IMR-90 (cell line): ENCODE data around the gene RGL4. TPM values are rescaled to one million over a fixed set of nuclear protein-coding genes. Genes with fewer than 3 reads are reported as not detected.

ENCODE experiments used
- ATAC-seq: fragments of 200-7000 bp; cut with Tn5 transposase; 2 replicates; pipeline ENCODE4 v1.9.1; 2020; ENCODE audit warnings: low read depth, mild to moderate bottlenecking, moderate library complexity
- BruUV-seq: library from RNA; stranded (reverse); fragments of 400-500 nt; replicated peaks from 2 replicates; lab custom pipeline; 2021; lab: Mats Ljungman, UMichigan
- CTCF ChIA-PET: fragments of 300-600 bp; formaldehyde crosslinking; extraction: SDS; loops from one replicate; lab custom pipeline; 2021; ENCODE audit warnings: antibody characterized with exemption; lab: Yijun Ruan, JAX
- POLR2A ChIA-PET: fragments of 300-600 bp; sonication (Branson Sonifier 250); formaldehyde crosslinking; loops from one replicate; lab custom pipeline; 2022; ENCODE audit warnings: antibody characterized with exemption; ENCODE audit not compliant: unreplicated experiment; lab: Charles Lee
- DNase-seq: peaks from one replicate; pipeline ENCODE4 v3.0.0; 2013
- H2AFZ ChIP-seq: replicated peaks from 2 replicates; pipeline ENCODE3; 2013; ENCODE audit warnings: low read length, mild to moderate bottlenecking; ENCODE audit not compliant: poor library complexity
- H2AK5ac ChIP-seq: 2 replicates; pipeline ENCODE4 v1.6.1; 2013; ENCODE audit warnings: low read depth, low read length, inconsistent platforms
- H2AK9ac ChIP-seq: replicated peaks from 2 replicates; pipeline ENCODE3; 2013; ENCODE audit warnings: mild to moderate bottlenecking, low read depth, low read length, moderate library complexity; ENCODE audit not compliant: poor library complexity
- H2BK120ac ChIP-seq: 2 replicates; pipeline ENCODE4 v1.6.1; 2013; ENCODE audit warnings: low read depth, low read length, inconsistent platforms
- H2BK15ac ChIP-seq: 3 replicates; pipeline ENCODE4 v1.6.1; 2013; ENCODE audit warnings: low read depth, low read length, inconsistent platforms
- H2BK20ac ChIP-seq: 2 replicates; pipeline ENCODE4 v1.6.1; 2013; ENCODE audit warnings: low read depth, mild to moderate bottlenecking, inconsistent platforms, low read length, moderate library complexity
- H2BK5ac ChIP-seq: 2 replicates; pipeline ENCODE4 v1.6.1; 2013; ENCODE audit warnings: mild to moderate bottlenecking, low read depth, low read length, inconsistent platforms; ENCODE audit not compliant: poor library complexity, severe bottlenecking
- H3K14ac ChIP-seq: replicated peaks from 2 replicates; pipeline ENCODE4 v1.6.1; 2013; ENCODE audit warnings: low read depth, low read length, inconsistent platforms
- H3K18ac ChIP-seq: 2 replicates; pipeline ENCODE4 v1.6.1; 2013; ENCODE audit warnings: low read depth, low read length, control low read depth
- H3K23ac ChIP-seq: 2 replicates; pipeline ENCODE4 v1.6.1; 2013; ENCODE audit warnings: low read depth, low read length, inconsistent platforms
- H3K27ac ChIP-seq: 2 replicates; pipeline ENCODE4 v1.5.1; 2013; ENCODE audit warnings: mild to moderate bottlenecking, control low read depth, low read length; ENCODE audit not compliant: insufficient read depth
- H3K27me3 ChIP-seq: 2 replicates; pipeline ENCODE4 v1.6.1; 2013; ENCODE audit warnings: low read length; ENCODE audit not compliant: control insufficient read depth, insufficient read depth
- H3K36me3 ChIP-seq: 2 replicates; pipeline ENCODE4 v1.6.1; 2013; ENCODE audit warnings: low read length, mixed read lengths; ENCODE audit not compliant: control insufficient read depth, insufficient read depth
- H3K4ac ChIP-seq: 2 replicates; pipeline ENCODE4 v1.6.1; 2013; ENCODE audit warnings: low read depth, low read length, inconsistent platforms
- H3K4me1 ChIP-seq: 2 replicates; pipeline ENCODE4 v1.6.1; 2013; ENCODE audit warnings: low read length, mixed read lengths; ENCODE audit not compliant: control insufficient read depth, insufficient read depth
- H3K4me2 ChIP-seq: 2 replicates; pipeline ENCODE4 v1.6.1; 2013; ENCODE audit warnings: low read depth, mild to moderate bottlenecking, control low read depth, low read length, moderate library complexity
- H3K4me3 ChIP-seq: 2 replicates; pipeline ENCODE4 v1.5.1; 2013; ENCODE audit warnings: low read depth, mild to moderate bottlenecking, control low read depth, low read length, moderate library complexity; ENCODE audit not compliant: insufficient read depth
- H3K56ac ChIP-seq: 2 replicates; pipeline ENCODE4 v1.6.1; 2013; ENCODE audit warnings: low read length, inconsistent platforms; ENCODE audit not compliant: insufficient read depth; ENCODE audit errors: extremely low read depth
- H3K79me1 ChIP-seq, 2 experiments: 2 replicates each; pipeline ENCODE4 v1.6.1; 2013; ENCODE audit warnings: low read length in 2 of 2, inconsistent platforms in 1 of 2, low read depth in 1 of 2
- H3K9ac ChIP-seq: 2 replicates; pipeline ENCODE4 v1.6.1; 2013; ENCODE audit warnings: low read depth, low read length, control low read depth
- H3K9me1 ChIP-seq: 2 replicates; pipeline ENCODE4 v1.6.1; 2013; ENCODE audit warnings: low read length, inconsistent platforms; ENCODE audit not compliant: insufficient read depth
- H3K9me3 ChIP-seq: 2 replicates; pipeline ENCODE4 v1.6.1; 2013; ENCODE audit warnings: low read length; ENCODE audit not compliant: control insufficient read depth, insufficient read depth
- H4K20me1 ChIP-seq: 2 replicates; pipeline ENCODE4 v1.6.1; 2013; ENCODE audit warnings: low read length, inconsistent platforms; ENCODE audit not compliant: insufficient read depth
- H4K5ac ChIP-seq: 2 replicates; pipeline ENCODE4 v1.6.1; 2013; ENCODE audit warnings: mild to moderate bottlenecking, low read depth, low read length, control low read depth
- H4K8ac ChIP-seq, 2 experiments: 2 replicates each; pipeline ENCODE4 v1.6.1; 2013; ENCODE audit warnings: low read depth in 2 of 2, low read length in 2 of 2, control low read depth in 1 of 2, inconsistent platforms in 1 of 2
- H4K91ac ChIP-seq: 2 replicates; pipeline ENCODE4 v1.6.1; 2013; ENCODE audit warnings: low read depth, low read length, inconsistent platforms; ENCODE audit not compliant: insufficient read depth
- BHLHE40 ChIP-seq: fragments of 150-350 bp; IDR thresholded peaks from 2 replicates; pipeline ENCODE4 v1.6.1; 2016; ENCODE audit warnings: mild to moderate bottlenecking, low read depth, low read length
- FOS ChIP-seq: fragments of 150-350 bp; IDR thresholded peaks from 2 replicates; pipeline ENCODE4 v1.6.1; 2016; ENCODE audit warnings: low read depth, low read length
- MAZ ChIP-seq: IDR thresholded peaks from 2 replicates; pipeline ENCODE4 v1.6.1; 2012; ENCODE audit warnings: low read depth, mild to moderate bottlenecking, low read length, improper control_type of control experiment, moderate library complexity, borderline replicate concordance
- MXI1 ChIP-seq: IDR thresholded peaks from 2 replicates; pipeline ENCODE4 v1.6.1; 2012; ENCODE audit warnings: low read depth, mild to moderate bottlenecking, low read length, moderate library complexity, borderline replicate concordance
- POLR2A ChIP-seq: IDR thresholded peaks from 2 replicates; pipeline ENCODE4 v1.6.1; 2012; ENCODE audit warnings: mild to moderate bottlenecking, low read depth, low read length
- RAD21 ChIP-seq: IDR thresholded peaks from 2 replicates; pipeline ENCODE4 v1.6.1; 2012; ENCODE audit warnings: low read length, improper control_type of control experiment
- RFX5 ChIP-seq: IDR thresholded peaks from 2 replicates; pipeline ENCODE4 v1.8.0; 2012; ENCODE audit warnings: low read depth, mild to moderate bottlenecking, low read length, moderate library complexity
- WGBS, 2 experiments: methylation state at CpG; one replicate each; pipeline versions ENCODE4 v1.1.5 to v1.1.7; 2013; ENCODE audit warnings: missing lambda C conversion rate in 2 of 2; ENCODE audit not compliant: insufficient read length in 1 of 2; ENCODE audit errors: extremely low coverage in 2 of 2; 5-methylcytosine and 5-hydroxymethylcytosine counted together
- dilution Hi-C: fragments of 300-500 bp; cut with HindIII; formaldehyde crosslinking; loops from one replicate; pipeline ENCODE4 v1.14.3; 2018; ENCODE audit warnings: low sequenced_read_pairs; ENCODE audit not compliant: unreplicated experiment
- in situ Hi-C: fragments of 300-500 bp; cut with MboI; formaldehyde crosslinking; loops from 3 replicates; pipeline ENCODE4 v1.14.3; 2019; ENCODE audit warnings: low sequenced_read_pairs, inconsistent platforms, mixed read lengths
- intact Hi-C: fragments of 100-400 bp; cut with micrococcal nuclease; formaldehyde crosslinking; loops from 2 replicates; pipeline ENCODE4 v1.10.0; 2022
- polyA plus RNA-seq, 3 experiments: library from polyadenylated mRNA; depleted of rRNA; stranded (reverse); fragments of >200 nt; gene quantifications; 2 replicates each; pipeline ENCODE4 v1.2.3, GENCODE V29; 2012; ENCODE audit warnings: low replicate concordance in 1 of 3
- total RNA-seq: library from RNA; depleted of rRNA; stranded (reverse); fragments of >200 nt; gene quantifications from 2 replicates; pipeline ENCODE4 v1.2.3, GENCODE V29; 2012
- TF ChIP-seq, protein P1 (sequence below): fragments of 150-350 bp; IDR thresholded peaks from 2 replicates; pipeline ENCODE4 v1.6.1; 2016; ENCODE audit warnings: low read depth, mild to moderate bottlenecking, low read length, moderate library complexity, borderline replicate concordance

The RGL4 gene
- total and polyA plus RNA-seq, 2 of the 4 experiments (the other 2 are of a cell fraction) = not detected

DNA sequence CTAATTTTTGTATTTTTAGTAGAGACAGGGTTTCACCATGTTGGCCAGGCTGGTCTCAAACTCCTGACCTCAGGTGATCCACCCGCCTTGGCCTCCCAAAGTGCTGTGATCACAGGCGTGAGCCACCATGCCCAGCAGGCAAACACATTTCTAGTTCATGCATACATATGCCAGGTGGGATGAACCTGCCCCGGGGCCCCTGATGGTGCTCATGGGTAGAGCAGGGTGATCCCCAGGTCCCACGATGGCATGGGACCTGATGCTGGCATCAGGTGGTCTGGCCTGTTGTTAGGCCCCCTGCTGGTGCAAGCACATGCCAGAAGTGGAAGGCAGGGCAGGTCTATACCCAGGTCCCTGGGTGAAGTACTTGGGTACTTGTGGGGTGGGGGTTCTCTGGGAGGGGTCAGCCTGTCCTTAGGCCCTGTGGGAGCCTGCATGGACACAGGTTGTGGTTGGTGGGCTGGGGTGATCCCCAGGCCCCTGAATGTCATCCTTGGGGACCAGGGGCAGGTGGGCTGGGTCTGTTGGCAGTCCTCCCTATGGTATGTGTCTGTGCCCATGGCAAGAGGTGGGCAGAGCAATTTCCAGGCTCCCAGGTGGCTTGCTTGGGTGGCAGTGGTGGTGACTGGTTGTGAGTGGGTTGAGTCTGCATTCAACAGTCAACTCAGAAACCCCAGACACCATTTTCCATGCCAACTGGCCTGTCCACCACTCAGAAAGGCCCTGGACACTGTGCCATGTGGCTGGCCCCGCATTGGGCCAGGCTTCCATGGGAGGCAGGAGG, 9.6 kb upstream of the RGL4 start:
- TF ChIP-seq FOS = no peak
- TF ChIP-seq MXI1 = no peak
- TF ChIP-seq, protein P1, sequence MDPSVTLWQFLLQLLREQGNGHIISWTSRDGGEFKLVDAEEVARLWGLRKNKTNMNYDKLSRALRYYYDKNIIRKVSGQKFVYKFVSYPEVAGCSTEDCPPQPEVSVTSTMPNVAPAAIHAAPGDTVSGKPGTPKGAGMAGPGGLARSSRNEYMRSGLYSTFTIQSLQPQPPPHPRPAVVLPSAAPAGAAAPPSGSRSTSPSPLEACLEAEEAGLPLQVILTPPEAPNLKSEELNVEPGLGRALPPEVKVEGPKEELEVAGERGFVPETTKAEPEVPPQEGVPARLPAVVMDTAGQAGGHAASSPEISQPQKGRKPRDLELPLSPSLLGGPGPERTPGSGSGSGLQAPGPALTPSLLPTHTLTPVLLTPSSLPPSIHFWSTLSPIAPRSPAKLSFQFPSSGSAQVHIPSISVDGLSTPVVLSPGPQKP = no peak
- TF ChIP-seq MAZ = no peak
- no peak for TF ChIP-seq POLR2A
- no peak for TF ChIP-seq RAD21
- TF ChIP-seq BHLHE40 = no peak
- TF ChIP-seq RFX5 = no peak
- ChIA-PET POLR2A (no interaction called here), CTCF (no interaction called here)
- H2BK120ac ChIP-seq = no peak overlapping the region
- H2BK15ac ChIP-seq = no peak overlapping the region
- no peak overlapping the region for H3K18ac ChIP-seq
- no peak overlapping the region for H3K14ac ChIP-seq
- H3K4me3 ChIP-seq = no peak overlapping the region
- no CpG with 5 or more reads among the region's 5 CpGs for WGBS, 2 experiments
- no peak overlapping the region for H2AK5ac ChIP-seq
- 0 out of 2 replicates have a peak, but pooled peaks cover 10% of the 10 kb centered on the region for H4K20me1 ChIP-seq
- no peak overlapping the region for H2BK5ac ChIP-seq
- H3K9me3 ChIP-seq = no peaks in the 10 kb centered on the region
- intact Hi-C loops (no loop called here), dilution Hi-C loops (no loop called here), in situ Hi-C loops (no loop called here)
- H2AFZ ChIP-seq = no peak overlapping the region
- no peak for DNase-seq
- no peak overlapping the region for H2AK9ac ChIP-seq
- H4K91ac ChIP-seq = no peak overlapping the region
- peaks cover 0 to 5% of the 10 kb centered on the region in 2 experiments; a peak in 1 of 4 replicates for H3K79me1 ChIP-seq
- no peak for ATAC-seq
- H3K4me1 ChIP-seq = no peaks in the 10 kb centered on the region
- H3K23ac ChIP-seq = no peak overlapping the region
- H3K9me1 ChIP-seq = peaks cover 13% of the 10 kb centered on the region
- no peak overlapping the region for H3K4me2 ChIP-seq
- no peak overlapping the region for H2BK20ac ChIP-seq
- no peak overlapping the region for H3K9ac ChIP-seq
- peaks cover 8% of the 10 kb centered on the region; the same call in 1 of the 2 replicates for H3K36me3 ChIP-seq
- no peak overlapping the region for H3K27ac ChIP-seq
- no peak overlapping the region for H4K8ac ChIP-seq
- no peaks in the 10 kb centered on the region for H3K27me3 ChIP-seq
- no TSS peak for BruUV-seq
- H3K4ac ChIP-seq = no peak overlapping the region
- H4K5ac ChIP-seq = no peak overlapping the region
- no peak overlapping the region for H3K56ac ChIP-seq
